C4-2B (cell line): Measurements from ENCODE around the gene ASMTL.
"Not testable (repeated sequence)": the region's sequence is repeated elsewhere in the genome, so short reads cannot be mapped to it uniquely, and the experiment has no call there.

Experiments used
- ZFX ChIP-seq: fragments of 450-650 bp; IDR thresholded peaks from 2 replicates; pipeline ENCODE4 v1.6.1; 2017
- TF ChIP-seq, protein P1 (sequence below): fragments of 450-650 bp; conservative IDR thresholded peaks from 2 replicates; pipeline ENCODE4 v1.5.1; 2017; ENCODE audit warnings: mild to moderate bottlenecking

DNA sequence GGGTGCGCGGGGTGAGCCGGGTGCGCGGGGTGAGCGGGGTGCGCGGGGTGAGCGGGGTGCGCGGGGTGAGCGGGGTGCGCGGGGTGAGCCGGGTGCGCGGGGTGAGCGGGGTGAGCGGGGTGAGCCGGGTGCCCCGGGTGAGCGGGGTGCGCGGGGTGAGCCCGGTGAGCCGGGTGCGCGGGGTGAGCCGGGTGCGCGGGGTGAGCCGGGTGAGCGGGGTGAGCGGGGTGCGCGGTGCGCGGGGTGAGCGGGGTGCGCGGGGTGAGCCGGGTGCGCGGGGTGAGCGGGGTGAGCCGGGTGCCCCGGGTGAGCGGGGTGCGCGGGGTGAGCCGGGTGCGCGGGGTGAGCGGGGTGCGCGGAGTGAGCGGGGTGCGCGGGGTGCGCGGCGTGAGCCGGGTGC, 86.3 kb downstream of the ASMTL start:
- TF ChIP-seq, protein P1, sequence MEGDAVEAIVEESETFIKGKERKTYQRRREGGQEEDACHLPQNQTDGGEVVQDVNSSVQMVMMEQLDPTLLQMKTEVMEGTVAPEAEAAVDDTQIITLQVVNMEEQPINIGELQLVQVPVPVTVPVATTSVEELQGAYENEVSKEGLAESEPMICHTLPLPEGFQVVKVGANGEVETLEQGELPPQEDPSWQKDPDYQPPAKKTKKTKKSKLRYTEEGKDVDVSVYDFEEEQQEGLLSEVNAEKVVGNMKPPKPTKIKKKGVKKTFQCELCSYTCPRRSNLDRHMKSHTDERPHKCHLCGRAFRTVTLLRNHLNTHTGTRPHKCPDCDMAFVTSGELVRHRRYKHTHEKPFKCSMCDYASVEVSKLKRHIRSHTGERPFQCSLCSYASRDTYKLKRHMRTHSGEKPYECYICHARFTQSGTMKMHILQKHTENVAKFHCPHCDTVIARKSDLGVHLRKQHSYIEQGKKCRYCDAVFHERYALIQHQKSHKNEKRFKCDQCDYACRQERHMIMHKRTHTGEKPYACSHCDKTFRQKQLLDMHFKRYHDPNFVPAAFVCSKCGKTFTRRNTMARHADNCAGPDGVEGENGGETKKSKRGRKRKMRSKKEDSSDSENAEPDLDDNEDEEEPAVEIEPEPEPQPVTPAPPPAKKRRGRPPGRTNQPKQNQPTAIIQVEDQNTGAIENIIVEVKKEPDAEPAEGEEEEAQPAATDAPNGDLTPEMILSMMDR: not testable (repeated sequence)
- TF ChIP-seq ZFX: not testable (repeated sequence)
